H1 (cell line): ENCODE results near the gene C5AR1. TPM values are rescaled to one million over a fixed set of nuclear protein-coding genes. Genes with fewer than 3 reads are reported as not detected.

Source experiments
- BACH1 ChIP-seq: IDR thresholded peaks from 2 replicates; pipeline ENCODE4 v1.6.1; 2012; ENCODE audit warnings: low read length, improper control_type of control experiment
- CHD7 ChIP-seq: fragments of 300-600 bp; sonication (generic); IDR thresholded peaks from 2 replicates; pipeline ENCODE4 v1.7.1; 2012; ENCODE audit warnings: low read length, moderate library complexity, mild to moderate bottlenecking, inconsistent platforms; ENCODE audit not compliant: insufficient replicate concordance
- EGR1 ChIP-seq: IDR thresholded peaks from 2 replicates; pipeline ENCODE4 v1.6.1; 2011; ENCODE audit warnings: low read depth, low read length, borderline replicate concordance
- MAFK ChIP-seq: IDR thresholded peaks from 2 replicates; pipeline ENCODE4 v1.6.1; 2012; ENCODE audit warnings: low read depth, mild to moderate bottlenecking, improper control_type of control experiment, low read length
- polyA plus RNA-seq, 7 experiments: library from polyadenylated mRNA; depleted of rRNA in 3 of 7; stranded (reverse) in 5 of 7; unstranded in 2 of 7; fragments of >200 nt in 5 of 7; fragments of 200-250 nt in 2 of 7; gene quantifications; 1 replicate in 5 of 7; 2 replicates in 1 of 7; 4 replicates in 1 of 7; pipeline versions ENCODE4 v1.2.1 to v1.2.3, GENCODE V29; 2011 to 2013; ENCODE audit warnings: missing spikeins in 2 of 7, mixed read lengths in 2 of 7
- total RNA-seq: library from RNA; stranded (reverse); fragmentation: NEBNext Ultra II Directional; extraction: Animal tissue kit (Norgen Biotek cat#: 25700); gene quantifications from 2 replicates; pipeline ENCODE4 v1.2.1, GENCODE V29; 2021

Gene C5AR1
- total and polyA plus RNA-seq, 2 of the 8 experiments (the other 6 are each of a cell fraction or from before 2014, with no cell fraction given) = 0.20 TPM; not detected in 1

DNA sequence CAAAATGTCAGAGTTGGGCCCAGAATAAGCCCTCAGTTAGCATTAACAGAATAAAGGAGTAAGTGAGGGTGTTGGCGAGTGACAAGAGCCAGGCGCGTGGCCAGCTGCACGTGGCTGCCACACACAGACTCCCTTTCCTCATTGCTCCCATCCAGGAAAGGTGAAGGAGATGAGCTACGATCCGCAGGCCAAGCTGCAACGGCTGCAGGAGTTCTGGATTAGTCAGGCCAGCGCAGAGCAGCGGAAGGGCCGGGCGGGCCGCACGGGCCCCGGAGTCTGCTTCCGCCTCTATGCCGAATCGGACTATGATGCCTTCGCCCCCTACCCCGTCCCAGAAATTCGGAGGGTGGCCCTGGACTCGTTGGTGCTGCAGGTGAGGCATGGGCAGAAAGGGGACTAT is 52.7 kb downstream of the C5AR1 start (continued):
- TF ChIP-seq CHD7 (no peak), EGR1 (no peak), MAFK (no peak), BACH1 (no peak)
